K562 (cell line): ENCODE results near the gene UGT1A9. TPM values are rescaled to one million over a fixed set of nuclear protein-coding genes. Genes with fewer than 3 reads are reported as not detected.

Experiments
- ATAC-seq: fragments of 200-7000 bp; cut with Tn5 transposase; 3 replicates; pipeline ENCODE4 v1.9.1; 2020; ENCODE audit warnings: moderate library complexity
- BruUV-seq: library from RNA; stranded (reverse); fragments of 400-500 nt; replicated peaks from 2 replicates; lab custom pipeline; 2021; lab: Mats Ljungman, UMichigan
- CTCF ChIA-PET: fragments of 300-600 bp; formaldehyde crosslinking; extraction: SDS; loops from one replicate; lab custom pipeline; 2021; ENCODE audit warnings: low intra/inter-chr PET ratio; lab: Yijun Ruan, JAX
- POLR2A ChIA-PET: fragments of 300-600, 350-650 bp; sonication (Branson Sonifier 250); formaldehyde crosslinking; extraction: SDS; loops from one replicate; lab custom pipeline; 2021; ENCODE audit warnings: antibody characterized with exemption, inconsistent platforms; lab: Yijun Ruan, JAX
- DNase-seq, 4 experiments: peaks; one replicate each; pipeline versions ENCODE4 v3.0.0 to v3.0.0-alpha.2; 2011 to 2018; ENCODE audit warnings: low spot score in 3 of 4, mixed read lengths in 3 of 4; ENCODE audit errors: extremely low read depth in 1 of 4
- FAIRE-seq: peaks from 2 replicates; lab custom pipeline; 2011; peaks lifted over from hg19 to GRCh38; lab: Jason Lieb, UNC
- H2AFZ ChIP-seq: 2 replicates; pipeline ENCODE4 v1.6.0; 2011; ENCODE audit warnings: low read depth, low read length, control low read depth, inconsistent platforms
- H3K27ac ChIP-seq: fragments of 200-600 bp; 3 replicates; pipeline ENCODE4 v1.8.0; 2011; ENCODE audit warnings: low read depth, mild to moderate bottlenecking, control low read depth, inconsistent platforms, low read length, moderate library complexity, mixed read lengths; ENCODE audit errors: extremely low read depth
- H3K27me3 ChIP-seq, 2 experiments: fragments of 300-600 bp in 1 of 2; 2 replicates in 1 of 2; 3 replicates in 1 of 2; pipeline versions ENCODE4 v1.6.0 to v1.8.0; 2011; ENCODE audit warnings: inconsistent platforms in 2 of 2, low read length in 2 of 2, mild to moderate bottlenecking in 1 of 2, mixed read lengths in 1 of 2, moderate library complexity in 1 of 2; ENCODE audit not compliant: control insufficient read depth in 2 of 2, insufficient read depth in 2 of 2
- H3K36me3 ChIP-seq: fragments of 300-600 bp; 3 replicates; pipeline ENCODE4 v1.8.0; 2011; ENCODE audit warnings: mild to moderate bottlenecking, low read length, inconsistent platforms; ENCODE audit not compliant: control insufficient read depth, insufficient read depth
- H3K4me1 ChIP-seq, 2 experiments: fragments of 200-600 bp in 1 of 2; replicated peaks in 1 of 2; 2 replicates in 1 of 2; 3 replicates in 1 of 2; pipeline versions ENCODE4 v1.5.1 to v1.8.0; 2011; ENCODE audit warnings: inconsistent platforms in 2 of 2, low read length in 2 of 2, mild to moderate bottlenecking in 1 of 2, mixed read lengths in 1 of 2, moderate library complexity in 1 of 2; ENCODE audit not compliant: control insufficient read depth in 2 of 2, insufficient read depth in 2 of 2
- H3K4me2 ChIP-seq: 2 replicates; pipeline ENCODE4 v1.6.1; 2011; ENCODE audit warnings: low read length, control low read depth, inconsistent platforms, mixed read lengths; ENCODE audit not compliant: insufficient read depth
- H3K4me3 ChIP-seq: fragments of 200-600 bp; sonication (generic), shearing (Covaris generic); 2 replicates; pipeline ENCODE4 v1.5.1; 2016; ENCODE audit warnings: control low read depth, inconsistent platforms
- H3K79me2 ChIP-seq: fragments of 200-600 bp; 3 replicates; pipeline ENCODE4 v1.8.0; 2011; ENCODE audit warnings: low read length, inconsistent platforms; ENCODE audit not compliant: control insufficient read depth, insufficient read depth
- H3K9ac ChIP-seq, 2 experiments: 2 replicates each; pipeline versions ENCODE4 v1.6.0 to v1.6.1; 2011; ENCODE audit warnings: low read depth in 2 of 2, low read length in 2 of 2, control low read depth in 1 of 2, inconsistent platforms in 1 of 2, mild to moderate bottlenecking in 1 of 2, mixed read lengths in 1 of 2; ENCODE audit not compliant: insufficient read depth in 1 of 2
- H3K9me1 ChIP-seq: one replicate; pipeline ENCODE4 v1.6.0; 2011; ENCODE audit warnings: inconsistent platforms, mild to moderate bottlenecking, low read length, moderate library complexity; ENCODE audit not compliant: control insufficient read depth, insufficient read depth
- H3K9me3 ChIP-seq: replicated peaks from 2 replicates; pipeline ENCODE4 v1.5.1; 2011; ENCODE audit warnings: low read depth, low read length, inconsistent platforms; ENCODE audit not compliant: control insufficient read depth, insufficient read depth
- H4K20me1 ChIP-seq: replicated peaks from 2 replicates; pipeline ENCODE4 v1.6.1; 2011; ENCODE audit warnings: low read length, inconsistent platforms, mixed read lengths; ENCODE audit not compliant: control insufficient read depth, insufficient read depth
- BRF1 ChIP-seq: IDR thresholded peaks from 3 replicates; pipeline ENCODE4 v1.6.1; 2011; ENCODE audit warnings: borderline replicate concordance, mild to moderate bottlenecking; ENCODE audit not compliant: insufficient read length; ENCODE audit errors: extremely low read depth
- DACH1 ChIP-seq: fragments of 450-650 bp; IDR thresholded peaks from 2 replicates; pipeline ENCODE4 v1.6.1; 2018; ENCODE audit not compliant: partially characterized antibody
- GTF2A2 ChIP-seq: IDR thresholded peaks from 2 replicates; pipeline ENCODE4 v1.6.1; 2016; ENCODE audit warnings: mild to moderate bottlenecking, missing genetic modification characterization, missing compliant biosample characterization
- NR2C1 ChIP-seq, 2 experiments: fragments of 450-650 bp; IDR thresholded peaks; 2 replicates each; pipeline ENCODE4 v1.6.1; 2017; ENCODE audit warnings: mild to moderate bottlenecking in 2 of 2, antibody characterized with exemption in 1 of 2, inconsistent platforms in 1 of 2, missing compliant biosample characterization in 1 of 2, missing genetic modification characterization in 1 of 2
- RNF2 ChIP-seq: sonication (generic); IDR thresholded peaks from 2 replicates; pipeline ENCODE4 v1.6.1; 2016
- TRIM28 ChIP-seq: fragments of 450-650 bp; IDR thresholded peaks from 2 replicates; pipeline ENCODE4 v1.6.1; 2017
- WGBS: fragments of 100-300 bp; shearing (Covaris generic); methylation state at CpG from one replicate; pipeline ENCODE4 v1.1.6; 2016; ENCODE audit warnings: low coverage, mixed read lengths; ENCODE audit not compliant: insufficient coverage; ENCODE audit errors: missing lambda C conversion rate; 5-methylcytosine and 5-hydroxymethylcytosine counted together
- in situ Hi-C: fragments of 300-500 bp; cut with MboI; formaldehyde crosslinking; loops from 4 replicates; pipeline ENCODE4 v1.15.0; 2018; ENCODE audit warnings: inconsistent platforms, mixed read lengths
- intact Hi-C: fragments of 100-400 bp; cut with micrococcal nuclease; formaldehyde crosslinking; loops from 2 replicates; pipeline ENCODE4 v1.14.2; 2022
- polyA plus RNA-seq, 8 experiments: library from polyadenylated mRNA; depleted of rRNA in 4 of 8; stranded (reverse) in 5 of 8; unstranded in 3 of 8; fragments of >200 nt; fragmentation: Nextera tagmentation in 2 of 8; fragmentation: Illumina TruSeq in 1 of 8; extraction: Ambion mirVana in 2 of 8; extraction: Trizol in 1 of 8; gene quantifications; 2 replicates each; pipeline versions ENCODE4 v1.2.1 to v1.2.3, GENCODE V29; 2011 to 2014; ENCODE audit warnings: inconsistent platforms in 1 of 8, missing spikeins in 1 of 8
- total RNA-seq, 7 experiments: library from RNA; depleted of rRNA in 6 of 7; stranded (reverse); fragments of >200 nt in 6 of 7; fragmentation: Illumina TruSeq in 2 of 7; extraction: Trizol in 2 of 7; gene quantifications; 2 replicates each; pipeline versions ENCODE4 v1.2.1 to v1.2.3, GENCODE V29; 2011 to 2021; ENCODE audit warnings: low replicate concordance in 1 of 7
- TF ChIP-seq, protein P1 (sequence below): fragments of 250-450 bp; sonication (Bioruptor Pico); IDR thresholded peaks from 2 replicates; pipeline ENCODE4 v1.5.0; 2020; ENCODE audit warnings: mild to moderate bottlenecking, borderline replicate concordance
- TF ChIP-seq, protein P2 (sequence below): fragments of 150-350 bp; conservative IDR thresholded peaks from 2 replicates; pipeline ENCODE4 v1.6.1; 2014; ENCODE audit warnings: low read length
- TF ChIP-seq, protein P3 (sequence below): sonication (generic); formaldehyde crosslinking; IDR thresholded peaks from 2 replicates; pipeline ENCODE4 v1.4.0; 2020; ENCODE audit warnings: mild to moderate bottlenecking, missing genetic modification reagents
- TF ChIP-seq, protein P4 (sequence below): sonication (generic); formaldehyde crosslinking; IDR thresholded peaks from 2 replicates; pipeline ENCODE4 v1.8.0; 2023; ENCODE audit warnings: mild to moderate bottlenecking, missing genetic modification reagents

The UGT1A9 gene
- total and polyA plus RNA-seq, 9 of the 15 experiments (the other 6 are each of a cell fraction or from before 2014, with no cell fraction given) = 0.09 TPM; not detected in 8

DNA sequence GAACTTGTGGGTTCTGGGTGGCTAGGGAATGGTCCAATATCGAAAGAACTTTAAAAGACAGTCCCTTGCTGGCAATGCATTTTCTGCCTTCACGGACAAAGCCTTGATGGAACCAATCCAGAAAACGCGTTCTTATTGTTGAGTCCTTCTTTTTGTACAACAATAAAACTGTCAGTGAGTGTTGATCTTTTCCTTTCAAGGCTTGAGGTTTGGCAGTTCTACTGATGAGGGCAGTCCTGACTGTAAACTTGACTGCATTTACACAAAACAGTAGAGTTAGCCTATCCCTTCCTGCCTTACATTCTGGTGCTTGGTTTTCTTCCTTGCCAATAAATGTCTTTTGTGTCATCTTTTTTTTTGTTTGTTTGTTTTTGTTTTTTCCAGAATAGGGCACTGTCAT lies 7.5 kb downstream of the UGT1A9 start:
- in situ Hi-C loops = no loop called here

More for the DNA sequence above, 7.5 kb downstream of the UGT1A9 start:
- no peak overlapping the region for H3K27ac ChIP-seq
- H2AFZ ChIP-seq = no peak overlapping the region
- no peaks in the 10 kb centered on the region for H4K20me1 ChIP-seq
- no peaks in the 10 kb centered on the region for H3K27me3 ChIP-seq
- DNase-seq (no peak), FAIRE-seq (no peak), ATAC-seq (no peak)
- intact Hi-C loops = no loop called here
- CTCF ChIA-PET = no interaction called here
- no peak for TF ChIP-seq DACH1
- no peak for TF ChIP-seq RNF2
- TF ChIP-seq, protein P1, sequence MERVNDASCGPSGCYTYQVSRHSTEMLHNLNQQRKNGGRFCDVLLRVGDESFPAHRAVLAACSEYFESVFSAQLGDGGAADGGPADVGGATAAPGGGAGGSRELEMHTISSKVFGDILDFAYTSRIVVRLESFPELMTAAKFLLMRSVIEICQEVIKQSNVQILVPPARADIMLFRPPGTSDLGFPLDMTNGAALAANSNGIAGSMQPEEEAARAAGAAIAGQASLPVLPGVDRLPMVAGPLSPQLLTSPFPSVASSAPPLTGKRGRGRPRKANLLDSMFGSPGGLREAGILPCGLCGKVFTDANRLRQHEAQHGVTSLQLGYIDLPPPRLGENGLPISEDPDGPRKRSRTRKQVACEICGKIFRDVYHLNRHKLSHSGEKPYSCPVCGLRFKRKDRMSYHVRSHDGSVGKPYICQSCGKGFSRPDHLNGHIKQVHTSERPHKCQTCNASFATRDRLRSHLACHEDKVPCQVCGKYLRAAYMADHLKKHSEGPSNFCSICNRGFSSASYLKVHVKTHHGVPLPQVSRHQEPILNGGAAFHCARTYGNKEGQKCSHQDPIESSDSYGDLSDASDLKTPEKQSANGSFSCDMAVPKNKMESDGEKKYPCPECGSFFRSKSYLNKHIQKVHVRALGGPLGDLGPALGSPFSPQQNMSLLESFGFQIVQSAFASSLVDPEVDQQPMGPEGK (CRISPR knock-in tag) = no peak
- TF ChIP-seq, protein P2, sequence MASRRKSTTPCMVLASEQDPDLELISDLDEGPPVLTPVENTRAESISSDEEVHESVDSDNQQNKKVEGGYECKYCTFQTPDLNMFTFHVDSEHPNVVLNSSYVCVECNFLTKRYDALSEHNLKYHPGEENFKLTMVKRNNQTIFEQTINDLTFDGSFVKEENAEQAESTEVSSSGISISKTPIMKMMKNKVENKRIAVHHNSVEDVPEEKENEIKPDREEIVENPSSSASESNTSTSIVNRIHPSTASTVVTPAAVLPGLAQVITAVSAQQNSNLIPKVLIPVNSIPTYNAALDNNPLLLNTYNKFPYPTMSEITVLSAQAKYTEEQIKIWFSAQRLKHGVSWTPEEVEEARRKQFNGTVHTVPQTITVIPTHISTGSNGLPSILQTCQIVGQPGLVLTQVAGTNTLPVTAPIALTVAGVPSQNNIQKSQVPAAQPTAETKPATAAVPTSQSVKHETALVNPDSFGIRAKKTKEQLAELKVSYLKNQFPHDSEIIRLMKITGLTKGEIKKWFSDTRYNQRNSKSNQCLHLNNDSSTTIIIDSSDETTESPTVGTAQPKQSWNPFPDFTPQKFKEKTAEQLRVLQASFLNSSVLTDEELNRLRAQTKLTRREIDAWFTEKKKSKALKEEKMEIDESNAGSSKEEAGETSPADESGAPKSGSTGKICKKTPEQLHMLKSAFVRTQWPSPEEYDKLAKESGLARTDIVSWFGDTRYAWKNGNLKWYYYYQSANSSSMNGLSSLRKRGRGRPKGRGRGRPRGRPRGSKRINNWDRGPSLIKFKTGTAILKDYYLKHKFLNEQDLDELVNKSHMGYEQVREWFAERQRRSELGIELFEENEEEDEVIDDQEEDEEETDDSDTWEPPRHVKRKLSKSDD = no peak
- TF ChIP-seq, protein P3, sequence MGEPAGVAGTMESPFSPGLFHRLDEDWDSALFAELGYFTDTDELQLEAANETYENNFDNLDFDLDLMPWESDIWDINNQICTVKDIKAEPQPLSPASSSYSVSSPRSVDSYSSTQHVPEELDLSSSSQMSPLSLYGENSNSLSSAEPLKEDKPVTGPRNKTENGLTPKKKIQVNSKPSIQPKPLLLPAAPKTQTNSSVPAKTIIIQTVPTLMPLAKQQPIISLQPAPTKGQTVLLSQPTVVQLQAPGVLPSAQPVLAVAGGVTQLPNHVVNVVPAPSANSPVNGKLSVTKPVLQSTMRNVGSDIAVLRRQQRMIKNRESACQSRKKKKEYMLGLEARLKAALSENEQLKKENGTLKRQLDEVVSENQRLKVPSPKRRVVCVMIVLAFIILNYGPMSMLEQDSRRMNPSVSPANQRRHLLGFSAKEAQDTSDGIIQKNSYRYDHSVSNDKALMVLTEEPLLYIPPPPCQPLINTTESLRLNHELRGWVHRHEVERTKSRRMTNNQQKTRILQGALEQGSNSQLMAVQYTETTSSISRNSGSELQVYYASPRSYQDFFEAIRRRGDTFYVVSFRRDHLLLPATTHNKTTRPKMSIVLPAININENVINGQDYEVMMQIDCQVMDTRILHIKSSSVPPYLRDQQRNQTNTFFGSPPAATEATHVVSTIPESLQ = no peak
- no peak for TF ChIP-seq TRIM28
- TF ChIP-seq GTF2A2 (tag) = no peak
- no peak for TF ChIP-seq BRF1
- TF ChIP-seq, protein P4, sequence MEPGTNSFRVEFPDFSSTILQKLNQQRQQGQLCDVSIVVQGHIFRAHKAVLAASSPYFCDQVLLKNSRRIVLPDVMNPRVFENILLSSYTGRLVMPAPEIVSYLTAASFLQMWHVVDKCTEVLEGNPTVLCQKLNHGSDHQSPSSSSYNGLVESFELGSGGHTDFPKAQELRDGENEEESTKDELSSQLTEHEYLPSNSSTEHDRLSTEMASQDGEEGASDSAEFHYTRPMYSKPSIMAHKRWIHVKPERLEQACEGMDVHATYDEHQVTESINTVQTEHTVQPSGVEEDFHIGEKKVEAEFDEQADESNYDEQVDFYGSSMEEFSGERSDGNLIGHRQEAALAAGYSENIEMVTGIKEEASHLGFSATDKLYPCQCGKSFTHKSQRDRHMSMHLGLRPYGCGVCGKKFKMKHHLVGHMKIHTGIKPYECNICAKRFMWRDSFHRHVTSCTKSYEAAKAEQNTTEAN = no peak
- no peak for TF ChIP-seq NR2C1 (IDR thresholded peaks at IDR 0.05)
- TF ChIP-seq NR2C1 (tag; IDR thresholded peaks at IDR 0.05) = no peak
- POLR2A ChIA-PET = interaction anchor here (1.5 kb wide), 1 partner anchor 11 kb away, joined by 5 read pairs; no protein-coding TSS in a partner anchor
- no TSS peak for BruUV-seq
- H3K4me1 ChIP-seq = no peaks in the 10 kb centered on the region
- H3K9me3 ChIP-seq = no peaks in the 10 kb centered on the region
- no peaks in the 10 kb centered on the region for H3K9me1 ChIP-seq
- H3K4me3 ChIP-seq = no peak overlapping the region
- no peak overlapping the region for H3K9ac ChIP-seq
- no peaks in the 10 kb centered on the region for H3K36me3 ChIP-seq
- H3K79me2 ChIP-seq = no peaks in the 10 kb centered on the region
- WGBS = 0% methylated on average over 4 of the region's 4 CpGs
- no peak overlapping the region for H3K4me2 ChIP-seq
